Measurements from ENCODE around the gene HSD17B1.
"Not testable (repeated sequence)": the region's sequence is repeated elsewhere in the genome, so short reads cannot be mapped to it uniquely, and the experiment has no call there.

HSD17B1 gene

DNA sequence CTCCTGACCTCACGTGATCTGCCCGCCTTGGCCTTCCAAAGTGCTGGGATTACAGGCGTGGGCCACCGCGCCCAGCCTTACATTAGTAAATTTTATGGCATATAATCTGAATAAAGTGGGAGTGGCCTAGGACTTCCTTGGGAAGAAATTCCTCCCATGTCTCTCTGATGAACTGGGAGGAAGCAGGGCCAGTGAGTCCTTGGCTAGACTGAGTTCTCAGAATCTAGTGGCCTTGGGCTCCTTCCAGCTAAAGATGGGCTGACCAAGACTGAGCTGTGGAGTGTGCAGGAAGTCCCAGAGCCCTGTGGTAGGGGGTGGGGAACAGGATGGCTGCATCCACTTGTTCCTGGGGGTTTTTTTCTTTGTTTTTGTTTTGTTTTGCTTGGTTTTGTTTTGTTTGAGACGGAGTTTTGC is 26.7 kb upstream of the HSD17B1 start:
- no peak for DNase-seq

DNA sequence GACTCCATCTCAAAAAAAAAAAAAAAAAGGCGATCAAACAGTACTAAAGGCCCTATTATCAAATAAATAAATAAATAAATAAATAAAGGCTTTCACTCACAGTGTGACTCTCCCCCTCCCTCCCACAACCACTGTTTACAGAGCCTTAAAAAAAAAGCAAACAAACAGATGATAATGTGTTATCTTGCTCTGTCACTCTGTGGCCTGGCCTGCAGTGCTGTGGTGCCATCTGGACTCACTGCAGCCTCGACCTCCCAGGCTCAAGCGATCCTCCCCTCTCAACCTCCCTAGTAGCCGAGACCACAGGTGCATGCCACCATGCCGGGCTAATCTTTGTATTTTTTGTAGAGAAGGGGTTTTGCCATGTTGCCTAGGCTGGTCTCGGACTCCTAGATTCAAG is 24.8 kb upstream of the HSD17B1 start:
- no peak for DNase-seq

DNA sequence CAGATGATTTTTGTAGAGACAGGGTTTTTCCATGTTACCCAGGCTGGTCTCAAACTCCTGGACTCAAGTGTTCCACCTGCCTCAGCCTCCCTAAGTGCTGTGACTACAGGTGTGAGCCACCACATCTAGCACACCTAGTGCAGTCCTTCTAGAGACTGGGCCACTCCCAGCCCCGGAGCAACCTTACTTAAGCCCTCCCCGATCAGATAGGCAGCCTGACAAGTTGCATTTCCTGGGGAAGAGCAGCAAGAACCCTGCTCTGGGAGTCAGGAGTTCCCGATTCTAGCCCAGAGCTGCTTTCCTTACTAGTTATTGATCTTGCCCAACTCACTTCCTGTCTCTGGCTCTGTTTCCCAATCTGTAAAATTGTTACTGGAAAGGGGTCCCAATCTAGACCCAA is 23.7 kb upstream of the HSD17B1 start:
- no peak for DNase-seq

DNA sequence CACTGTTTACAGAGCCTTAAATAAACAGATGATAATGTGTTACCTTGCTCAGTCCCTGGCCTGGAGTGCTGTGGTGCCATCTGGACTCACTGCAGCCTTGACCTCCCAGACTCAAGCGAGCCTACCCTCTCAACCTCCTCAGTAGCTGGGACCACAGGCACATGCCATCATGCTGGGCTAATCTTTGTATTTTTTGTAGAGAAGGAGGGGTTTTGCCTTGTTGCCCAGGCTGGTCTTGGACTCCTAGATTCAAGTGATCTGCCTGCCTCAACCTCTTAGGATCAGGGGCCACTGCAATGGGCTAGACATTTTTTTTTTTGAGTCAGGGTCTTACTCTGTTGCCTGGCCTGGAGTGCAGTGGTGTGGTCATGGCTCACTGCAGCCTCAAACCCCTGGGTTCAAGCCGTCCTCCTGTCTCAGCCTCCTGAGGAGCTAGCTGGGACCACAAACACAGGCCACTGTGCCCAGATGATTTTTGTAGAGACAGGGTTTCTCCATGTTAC is 21.7 kb upstream of the HSD17B1 start:
- DNase-seq: no peak

DNA sequence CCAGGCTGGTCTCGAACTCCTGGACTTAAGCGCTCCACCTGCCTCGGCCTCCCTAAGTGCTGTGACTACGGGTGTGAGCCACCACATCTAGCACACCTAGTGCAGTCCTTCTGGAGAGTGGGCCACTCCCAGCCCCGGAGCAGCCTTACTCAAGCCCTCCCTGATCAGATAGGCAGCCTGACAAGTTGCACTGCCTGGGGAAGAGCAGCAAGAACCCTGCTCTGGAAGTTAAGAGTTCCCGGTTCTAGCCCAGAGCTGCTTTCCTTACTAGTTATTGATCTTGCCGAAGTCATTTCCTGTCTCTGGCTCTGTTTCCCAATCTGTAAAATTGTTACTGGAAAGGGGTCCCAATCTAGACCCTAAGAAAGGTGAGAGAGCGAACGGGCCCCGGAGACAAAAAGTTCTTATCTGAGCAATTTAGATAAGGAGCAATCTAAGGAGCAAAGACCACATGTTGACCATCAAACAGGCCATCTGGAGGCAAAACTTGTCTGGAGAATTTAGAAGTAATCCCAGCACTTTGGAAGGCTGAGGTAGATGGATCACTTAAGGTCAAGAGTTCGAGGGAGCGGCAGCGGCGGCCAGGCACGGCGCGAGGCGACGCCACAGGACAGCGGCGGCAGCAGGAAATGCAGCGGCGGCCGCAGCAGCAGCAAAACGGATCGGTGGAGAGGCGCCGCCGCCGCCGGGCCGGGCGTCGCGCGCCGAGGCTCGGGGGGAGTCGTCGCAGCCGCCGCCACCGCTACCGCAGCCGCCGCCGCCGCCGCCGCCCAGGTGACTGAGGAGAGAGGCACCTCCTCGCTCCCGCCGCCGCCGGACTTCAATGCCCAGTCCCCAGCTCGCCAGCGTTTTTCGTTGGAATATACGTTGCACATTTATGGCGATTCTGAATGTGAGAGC is 21.0 kb upstream of the HSD17B1 start:
- DNase-seq: peak; percentile 47

DNA sequence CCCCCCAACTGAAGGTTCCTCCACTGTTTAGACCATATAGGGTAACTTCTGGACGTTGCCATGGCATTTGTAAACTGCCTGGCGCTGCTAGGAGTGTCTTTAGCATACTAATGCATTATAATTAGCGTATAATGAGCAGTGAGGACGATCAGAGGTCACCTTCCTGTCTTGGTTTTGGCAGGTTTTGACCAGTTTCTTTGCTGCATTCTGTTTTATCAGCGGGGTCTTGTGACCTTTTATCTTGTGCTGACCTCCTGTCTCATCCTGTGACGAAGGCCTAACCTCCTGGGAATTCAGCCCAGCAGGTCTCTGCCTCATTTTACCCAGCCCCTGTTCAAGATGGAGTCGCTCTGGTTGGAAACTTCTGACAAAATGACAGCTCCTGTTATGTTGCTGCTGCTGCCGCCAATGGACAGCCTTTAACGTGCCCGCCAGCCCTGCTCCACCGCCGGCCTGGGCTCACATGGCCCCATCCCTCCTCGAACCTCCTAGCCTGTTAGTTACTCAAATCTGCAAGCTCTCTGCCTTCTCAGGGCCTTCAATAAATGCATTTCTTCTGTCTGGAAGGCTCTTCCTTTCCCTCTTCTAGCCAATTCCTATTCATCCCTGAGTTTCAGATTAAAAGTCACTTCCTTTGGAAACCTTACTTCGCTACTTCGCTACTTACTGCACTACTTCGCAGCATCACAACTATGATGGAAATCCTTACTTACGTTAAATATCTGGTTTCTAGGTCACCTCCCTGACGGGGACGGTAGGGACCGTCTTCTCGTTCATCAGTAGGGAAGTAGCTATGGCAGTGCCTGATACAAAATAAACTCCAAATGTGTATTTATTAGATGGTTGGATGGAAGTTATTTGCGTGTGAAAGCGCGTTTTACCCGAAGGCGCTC is 17.3 kb upstream of the HSD17B1 start:
- DNase-seq: no peak

DNA sequence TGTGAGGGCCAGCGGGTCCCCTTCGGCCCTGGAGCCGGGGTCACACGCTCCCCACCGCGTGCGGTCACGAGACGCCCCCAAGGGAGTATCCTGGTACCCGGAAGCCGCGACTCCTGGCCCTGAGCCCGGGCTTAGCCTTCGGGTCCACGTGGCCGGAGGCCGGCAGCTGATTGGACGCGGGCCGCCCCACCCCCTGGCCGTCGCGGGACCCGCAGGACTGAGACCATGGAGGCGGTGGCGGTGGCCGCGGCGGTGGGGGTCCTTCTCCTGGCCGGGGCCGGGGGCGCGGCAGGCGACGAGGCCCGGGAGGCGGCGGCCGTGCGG is 16.7 kb upstream of the HSD17B1 start, which contains the start of gene NAGLU:
Gene NAGLU, plus strand, starts transcription at position 194 of the 324 bp plus-strand sequence. Its CDS starts 32 bp downstream, at position 226.
- DNase-seq: peak; percentile 56

DNA sequence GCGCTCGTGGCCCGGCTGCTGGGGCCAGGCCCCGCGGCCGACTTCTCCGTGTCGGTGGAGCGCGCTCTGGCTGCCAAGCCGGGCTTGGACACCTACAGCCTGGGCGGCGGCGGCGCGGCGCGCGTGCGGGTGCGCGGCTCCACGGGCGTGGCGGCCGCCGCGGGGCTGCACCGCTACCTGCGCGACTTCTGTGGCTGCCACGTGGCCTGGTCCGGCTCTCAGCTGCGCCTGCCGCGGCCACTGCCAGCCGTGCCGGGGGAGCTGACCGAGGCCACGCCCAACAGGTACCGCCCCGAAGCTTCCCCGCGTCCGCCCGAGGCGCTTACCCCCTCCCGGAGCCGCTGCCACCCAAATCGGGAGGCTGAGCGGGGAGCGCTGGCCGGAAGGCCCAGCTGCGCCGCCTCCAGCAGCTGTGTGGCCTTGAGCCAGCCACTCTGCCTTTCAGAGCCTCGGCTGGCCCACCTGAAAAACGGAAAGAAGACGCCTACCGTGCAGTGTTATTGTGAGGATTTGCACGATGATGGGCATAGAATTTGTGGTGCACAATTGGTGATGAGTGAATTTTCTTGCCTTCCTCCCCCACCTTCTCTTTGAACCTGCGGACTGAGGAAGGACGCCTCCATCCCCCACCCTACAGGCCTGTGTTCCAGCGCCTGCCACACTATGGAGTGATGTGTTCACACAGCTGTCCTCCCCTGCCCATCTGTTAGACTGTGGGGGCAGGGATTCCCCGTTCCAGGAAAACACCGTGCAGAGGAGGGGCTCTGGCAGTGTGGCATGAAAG is 16.2 kb upstream of the HSD17B1 start:
- peak; percentile 33 for DNase-seq

DNA sequence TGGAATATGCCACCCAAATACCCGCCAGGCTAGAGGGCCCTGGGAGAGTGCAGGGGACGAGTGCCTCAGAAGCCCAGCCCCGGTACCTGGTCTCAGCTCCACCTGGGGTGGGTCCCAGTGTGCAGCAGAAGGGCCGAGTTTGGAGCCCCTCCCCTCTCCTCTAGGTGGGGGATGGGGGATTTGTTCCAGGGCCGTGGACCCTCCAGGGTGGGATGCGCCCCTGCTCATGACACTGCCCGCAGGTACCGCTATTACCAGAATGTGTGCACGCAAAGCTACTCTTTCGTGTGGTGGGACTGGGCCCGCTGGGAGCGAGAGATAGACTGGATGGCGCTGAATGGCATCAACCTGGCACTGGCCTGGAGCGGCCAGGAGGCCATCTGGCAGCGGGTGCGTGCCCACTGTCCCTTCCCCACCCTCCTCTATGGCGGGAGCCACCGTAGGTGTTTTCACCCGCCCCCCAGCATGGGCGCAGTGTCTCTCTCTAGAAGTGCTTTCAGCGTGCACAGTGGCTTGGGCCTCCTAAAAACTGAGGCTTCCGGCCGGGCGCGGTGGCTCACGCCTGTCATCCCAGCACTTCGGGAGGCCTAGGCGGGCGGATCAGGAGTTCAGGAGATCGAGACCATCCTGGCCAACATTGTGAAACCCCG is 15.4 kb upstream of the HSD17B1 start:
- DNase-seq: no peak

DNA sequence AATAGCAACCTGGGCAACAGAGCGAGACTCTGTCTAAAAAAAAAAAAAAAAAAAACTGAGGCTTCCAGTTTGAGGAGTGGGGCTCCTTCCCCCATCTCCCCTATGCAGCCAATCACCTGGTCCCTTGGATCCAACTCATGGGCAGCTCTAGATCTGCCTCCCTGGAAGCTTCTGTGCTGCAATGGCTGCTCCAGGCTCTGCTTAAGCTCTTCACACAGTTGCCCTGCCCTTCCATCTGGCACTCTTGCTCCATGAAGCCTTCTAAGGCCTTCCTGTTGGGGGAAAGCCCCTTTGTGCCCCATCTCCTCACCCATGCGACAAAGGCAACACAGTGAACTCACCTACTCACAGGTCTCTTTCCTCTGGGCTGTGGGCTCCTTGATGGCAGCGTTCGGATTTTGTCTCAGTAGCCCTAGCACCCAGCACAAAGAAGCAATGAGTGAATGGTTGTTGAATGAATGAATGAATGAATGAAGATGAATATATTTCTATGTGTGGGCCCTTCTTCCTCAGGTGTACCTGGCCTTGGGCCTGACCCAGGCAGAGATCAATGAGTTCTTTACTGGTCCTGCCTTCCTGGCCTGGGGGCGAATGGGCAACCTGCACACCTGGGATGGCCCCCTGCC is 14.8 kb upstream of the HSD17B1 start:
- no peak for DNase-seq

DNA sequence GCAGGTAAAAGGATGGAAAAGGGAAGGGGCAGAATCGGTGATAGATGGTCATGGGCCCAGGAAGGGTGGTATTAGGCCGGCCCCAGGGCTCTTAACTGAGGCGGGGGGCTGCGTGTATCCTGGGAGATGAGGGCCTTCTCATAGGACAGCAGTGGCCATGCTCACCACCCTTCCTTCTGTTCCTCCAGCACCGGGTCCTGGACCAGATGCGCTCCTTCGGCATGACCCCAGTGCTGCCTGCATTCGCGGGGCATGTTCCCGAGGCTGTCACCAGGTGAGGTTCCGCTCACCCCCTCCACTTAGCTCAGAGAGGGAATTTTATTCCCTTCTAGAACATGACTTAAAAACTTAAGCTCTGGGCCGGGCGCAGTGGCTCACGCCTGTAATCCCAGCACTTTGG is 14.2 kb upstream of the HSD17B1 start:
- no peak for DNase-seq

DNA sequence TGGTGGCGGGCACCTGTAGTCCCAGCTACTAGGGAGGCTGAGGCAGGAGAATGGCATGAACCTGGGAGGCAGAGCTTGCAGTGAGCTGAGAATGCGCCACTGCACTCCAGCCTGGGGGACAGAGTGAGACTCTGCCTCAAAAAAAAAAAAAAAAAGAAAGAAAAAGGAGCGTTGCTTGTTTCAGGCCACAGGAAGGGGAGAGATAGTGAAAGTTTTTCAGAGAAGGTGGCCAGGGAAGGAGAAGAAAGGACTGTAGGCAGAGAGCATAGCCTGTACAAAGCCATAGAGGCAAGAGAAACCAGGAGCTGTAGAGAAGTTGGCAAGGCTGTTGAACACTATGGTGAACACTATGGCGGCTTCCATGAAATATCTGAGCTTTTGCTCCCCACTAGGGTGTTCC is 12.2 kb upstream of the HSD17B1 start:
- DNase-seq: not testable (repeated sequence)

DNA sequence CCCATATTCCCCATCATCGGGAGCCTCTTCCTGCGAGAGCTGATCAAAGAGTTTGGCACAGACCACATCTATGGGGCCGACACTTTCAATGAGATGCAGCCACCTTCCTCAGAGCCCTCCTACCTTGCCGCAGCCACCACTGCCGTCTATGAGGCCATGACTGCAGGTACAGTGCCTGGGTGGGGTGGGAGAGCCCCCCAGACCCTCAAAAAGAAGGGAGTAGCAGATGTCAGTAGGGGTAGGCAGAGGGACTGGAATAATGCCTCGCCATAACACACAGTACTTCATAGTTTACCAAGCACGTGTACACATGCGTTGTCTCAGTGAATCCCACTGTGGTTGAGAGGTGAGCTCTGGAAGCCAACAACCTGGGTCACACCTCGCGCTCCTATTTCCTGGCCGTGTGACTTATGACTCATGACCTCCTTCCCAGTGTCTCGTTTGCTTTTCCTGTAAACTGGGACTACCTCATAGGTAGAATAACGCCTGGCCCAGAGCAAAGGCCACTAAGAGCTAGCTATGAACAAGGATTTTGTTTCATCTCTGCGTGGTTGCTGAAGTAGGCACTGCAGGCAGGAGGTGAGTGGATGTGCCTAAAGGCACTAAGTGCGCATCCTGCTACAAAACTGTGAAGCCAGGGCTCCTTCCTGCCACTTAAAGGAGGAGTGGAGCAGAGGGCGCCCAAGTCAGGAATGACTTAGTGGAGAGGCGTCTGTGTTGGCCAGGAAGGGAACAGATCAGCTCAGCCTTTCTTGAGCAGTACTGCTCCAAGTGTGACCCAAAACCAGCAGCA is 11.5 kb upstream of the HSD17B1 start:
- no peak for DNase-seq

DNA sequence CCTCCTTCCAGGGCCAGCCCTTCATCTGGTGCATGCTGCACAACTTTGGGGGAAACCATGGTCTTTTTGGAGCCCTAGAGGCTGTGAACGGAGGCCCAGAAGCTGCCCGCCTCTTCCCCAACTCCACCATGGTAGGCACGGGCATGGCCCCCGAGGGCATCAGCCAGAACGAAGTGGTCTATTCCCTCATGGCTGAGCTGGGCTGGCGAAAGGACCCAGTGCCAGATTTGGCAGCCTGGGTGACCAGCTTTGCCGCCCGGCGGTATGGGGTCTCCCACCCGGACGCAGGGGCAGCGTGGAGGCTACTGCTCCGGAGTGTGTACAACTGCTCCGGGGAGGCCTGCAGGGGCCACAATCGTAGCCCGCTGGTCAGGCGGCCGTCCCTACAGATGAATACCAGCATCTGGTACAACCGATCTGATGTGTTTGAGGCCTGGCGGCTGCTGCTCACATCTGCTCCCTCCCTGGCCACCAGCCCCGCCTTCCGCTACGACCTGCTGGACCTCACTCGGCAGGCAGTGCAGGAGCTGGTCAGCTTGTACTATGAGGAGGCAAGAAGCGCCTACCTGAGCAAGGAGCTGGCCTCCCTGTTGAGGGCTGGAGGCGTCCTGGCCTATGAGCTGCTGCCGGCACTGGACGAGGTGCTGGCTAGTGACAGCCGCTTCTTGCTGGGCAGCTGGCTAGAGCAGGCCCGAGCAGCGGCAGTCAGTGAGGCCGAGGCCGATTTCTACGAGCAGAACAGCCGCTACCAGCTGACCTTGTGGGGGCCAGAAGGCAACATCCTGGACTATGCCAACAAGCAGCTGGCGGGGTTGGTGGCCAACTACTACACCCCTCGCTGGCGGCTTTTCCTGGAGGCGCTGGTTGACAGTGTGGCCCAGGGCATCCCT is 9.3 kb upstream of the HSD17B1 start:
- DNase-seq: no peak

DNA sequence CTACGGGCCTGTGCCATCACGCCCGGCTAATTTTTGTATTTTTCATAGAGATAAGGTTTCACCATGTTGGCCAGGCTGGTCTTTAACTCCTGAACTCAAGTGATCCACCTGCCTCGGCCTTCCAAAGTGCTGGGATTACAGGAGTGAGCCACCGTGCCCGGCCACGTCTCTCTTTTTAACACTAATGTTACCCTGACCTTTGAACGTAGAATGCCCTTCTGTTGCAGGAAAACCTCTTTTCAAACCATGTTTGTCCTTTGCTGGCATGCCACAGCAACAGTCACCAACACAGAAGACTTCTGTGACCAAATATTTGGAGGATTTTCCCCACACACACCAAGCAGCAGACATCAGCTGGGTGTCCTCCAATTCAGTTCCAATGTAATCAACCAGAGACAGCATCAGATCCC is 7.8 kb upstream of the HSD17B1 start:
- DNase-seq: no peak

DNA sequence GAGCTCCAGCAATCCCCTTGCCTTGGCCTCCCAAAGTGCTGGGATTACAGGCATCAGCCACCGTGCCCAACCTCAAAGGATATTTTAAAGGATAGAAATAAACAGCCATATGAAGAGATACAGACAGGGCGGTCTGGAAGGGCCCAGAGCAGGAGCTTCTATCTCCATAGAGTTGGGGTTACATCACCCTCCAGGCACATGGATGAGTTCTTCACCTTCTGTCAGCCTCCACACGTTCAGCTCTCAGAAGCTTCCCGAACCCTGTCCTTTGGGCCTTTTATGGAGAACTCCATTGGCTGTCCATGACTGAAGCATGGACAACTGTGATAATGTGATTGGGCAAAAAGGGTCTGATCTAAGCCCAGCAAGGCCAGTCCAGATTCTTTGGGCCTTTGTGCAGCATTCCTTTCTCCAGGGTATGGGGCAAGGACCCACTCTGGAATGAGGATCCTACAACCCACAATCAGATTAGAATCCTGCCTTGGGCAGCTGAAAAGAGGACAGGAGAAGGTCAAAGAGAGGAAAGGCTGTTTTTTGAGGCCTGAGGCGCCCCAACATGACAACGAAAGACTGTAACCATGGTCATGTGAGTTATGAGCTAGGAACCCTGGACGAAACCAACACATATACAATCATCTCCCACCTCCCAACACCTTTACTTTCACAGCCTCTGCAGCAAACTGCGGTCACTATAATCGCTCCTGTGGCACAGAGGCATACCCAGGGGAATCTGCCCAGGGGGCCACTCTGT is 6.8 kb upstream of the HSD17B1 start:
- DNase-seq: not testable (repeated sequence)

DNA sequence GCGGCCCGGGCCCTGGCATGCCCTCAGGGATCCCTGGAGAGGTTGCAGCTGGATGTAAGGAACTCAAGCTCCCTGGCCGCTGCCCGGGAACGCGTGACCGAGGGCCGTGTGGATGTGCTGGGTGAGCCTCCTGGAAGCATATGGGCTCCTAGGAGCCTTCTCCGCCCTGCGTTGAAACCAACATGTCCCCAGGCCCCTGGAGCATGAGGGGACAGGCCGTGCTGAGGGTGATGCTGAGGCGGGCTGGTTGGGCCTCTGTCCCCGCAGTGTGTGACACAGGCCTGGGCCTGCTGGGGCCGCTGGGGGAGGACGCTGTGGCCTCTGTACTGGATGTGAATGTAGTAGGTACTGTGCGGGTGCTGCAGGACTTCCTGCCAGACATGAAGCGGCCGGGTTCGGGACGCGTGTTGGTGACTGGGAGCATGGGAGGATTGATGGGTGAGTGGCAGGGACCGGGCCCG is 5.7 kb upstream of the HSD17B1 start:
- no peak for DNase-seq

DNA sequence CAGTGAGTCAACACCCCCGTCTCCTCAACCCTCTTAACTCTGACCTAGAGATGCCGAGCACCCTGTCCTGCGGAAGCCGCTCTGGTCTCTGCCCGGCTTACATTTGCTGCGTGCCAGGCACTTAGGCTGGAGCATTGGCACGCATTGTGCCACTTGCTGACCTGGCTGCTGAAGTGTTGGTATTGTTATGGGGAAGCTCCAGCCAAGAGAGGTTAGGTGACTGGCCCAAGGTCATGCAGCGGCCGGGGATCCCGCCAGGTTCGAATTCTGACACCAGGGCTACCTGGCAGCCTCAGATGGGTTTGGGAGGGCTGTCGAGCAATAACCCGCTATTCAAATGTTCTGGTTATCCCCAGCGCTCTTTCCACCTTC is 5.0 kb upstream of the HSD17B1 start:
- no peak for DNase-seq
